Muscle of leg (tissue), 11 donors: Measurements from ENCODE around the gene HMCN2. TPM values are rescaled to one million over a fixed set of nuclear protein-coding genes. Genes with fewer than 3 reads are reported as not detected.

Experiments
- DNase-seq: peaks from one replicate; pipeline ENCODE4 v3.0.0; 2013
- H3K27ac ChIP-seq: one replicate; pipeline ENCODE4 v1.5.1; 2013; ENCODE audit warnings: mild to moderate bottlenecking, low read length, control low read depth
- H3K27me3 ChIP-seq: one replicate; pipeline ENCODE4 v1.6.1; 2013; ENCODE audit warnings: low read length; ENCODE audit not compliant: control insufficient read depth, insufficient read depth
- H3K36me3 ChIP-seq: one replicate; pipeline ENCODE4 v1.6.1; 2013; ENCODE audit warnings: low read length; ENCODE audit not compliant: control insufficient read depth, insufficient read depth
- H3K4me1 ChIP-seq: one replicate; pipeline ENCODE4 v1.6.1; 2013; ENCODE audit warnings: low read length; ENCODE audit not compliant: control insufficient read depth, insufficient read depth
- H3K4me3 ChIP-seq: one replicate; pipeline ENCODE4 v1.5.1; 2013; ENCODE audit warnings: low read length, control low read depth
- H3K9me3 ChIP-seq: replicated peaks from 2 replicates; pipeline ENCODE4 v1.6.1; 2013; ENCODE audit warnings: low read depth, low read length; ENCODE audit not compliant: control insufficient read depth
- WGBS: methylation state at CpG from one replicate; pipeline ENCODE4 v1.1.5; 2013; ENCODE audit warnings: missing lambda C conversion rate; ENCODE audit not compliant: insufficient coverage; 5-methylcytosine and 5-hydroxymethylcytosine counted together
- polyA plus RNA-seq, 8 donors: library from polyadenylated mRNA; unstranded; fragments of 120-200 nt; gene quantifications; one replicate each; pipeline versions ENCODE4 v1.2.1 to v1.2.3, GENCODE V29; 2013; ENCODE audit warnings: inconsistent platforms in 1 of 8, low replicate concordance in 1 of 8; ENCODE audit not compliant: insufficient read length in 8 of 8, insufficient read depth in 1 of 8
- total RNA-seq: library from RNA; stranded (reverse); fragments of 120-200 nt; gene quantifications from one replicate; pipeline ENCODE4 v1.2.4, GENCODE V29; 2013

Gene HMCN2
- total and polyA plus RNA-seq, 9 donors, result 2.8 to 7.7 (median 4.3) TPM

- 100% methylated on average over 1 of the region's 3 CpGs for WGBS
- H3K4me1 ChIP-seq, result no peaks in the 10 kb centered on the region
- no peak overlapping the region for H3K27ac ChIP-seq
- H3K36me3 ChIP-seq, result peaks cover 56% of the 10 kb centered on the region
- H3K27me3 ChIP-seq, result no peaks in the 10 kb centered on the region
- no peak overlapping the region for H3K4me3 ChIP-seq
- DNase-seq, result no peak
- peaks cover 12% of the 10 kb centered on the region for H3K9me3 ChIP-seq
Measured at GRCh38 chr9:130229759-130230158, 35.8 kb upstream of the HMCN2 start.

GRCh38 chr9:130230631-130231030 is 34.9 kb upstream of the HMCN2 start:
- no CpG with 5 or more reads among the region's 1 CpG for WGBS
- no peak overlapping the region for H3K27ac ChIP-seq
- H3K4me1 ChIP-seq, result peaks cover 1% of the 10 kb centered on the region
- H3K9me3 ChIP-seq, result peaks cover 12% of the 10 kb centered on the region
- H3K36me3 ChIP-seq, result peaks cover 48% of the 10 kb centered on the region
- no peaks in the 10 kb centered on the region for H3K27me3 ChIP-seq
- H3K4me3 ChIP-seq, result no peak overlapping the region
- DNase-seq, result no peak

GRCh38 chr9:130232899-130233586 is 32.5 kb upstream of the HMCN2 start:
- H3K36me3 ChIP-seq, result peaks cover 26% of the 10 kb centered on the region
- H3K4me1 ChIP-seq, result peaks cover 11% of the 10 kb centered on the region
- H3K9me3 ChIP-seq, result peaks cover under 1% of the 10 kb centered on the region
- DNase-seq, result no peak
- no peak overlapping the region for H3K4me3 ChIP-seq
- no peak overlapping the region for H3K27ac ChIP-seq
- no peaks in the 10 kb centered on the region for H3K27me3 ChIP-seq
- 66% methylated on average over 17 of the region's 27 CpGs for WGBS

GRCh38 chr9:130233587-130233945 is 32.0 kb upstream of the HMCN2 start:
- DNase-seq, result no peak
- peaks cover 11% of the 10 kb centered on the region for H3K4me1 ChIP-seq
- 40% methylated on average over 1 of the region's 8 CpGs for WGBS
- H3K36me3 ChIP-seq, result peaks cover 25% of the 10 kb centered on the region
- no peaks in the 10 kb centered on the region for H3K27me3 ChIP-seq
- H3K27ac ChIP-seq, result no peak overlapping the region
- H3K4me3 ChIP-seq, result no peak overlapping the region
- H3K9me3 ChIP-seq, result no peaks in the 10 kb centered on the region

GRCh38 chr9:130234340-130235260 is 31.0 kb upstream of the HMCN2 start:
- H3K27me3 ChIP-seq, result no peaks in the 10 kb centered on the region
- DNase-seq, result no peak
- H3K9me3 ChIP-seq, result no peaks in the 10 kb centered on the region
- H3K4me1 ChIP-seq, result peaks cover 11% of the 10 kb centered on the region
- 88% methylated on average over 15 of the region's 26 CpGs for WGBS
- peaks cover 22% of the 10 kb centered on the region for H3K36me3 ChIP-seq
- no peak overlapping the region for H3K4me3 ChIP-seq
- H3K27ac ChIP-seq, result no peak overlapping the region

- 45% methylated on average over 32 of the region's 45 CpGs for WGBS
- H3K4me1 ChIP-seq, result peaks cover 12% of the 10 kb centered on the region
- H3K36me3 ChIP-seq, result peaks cover 22% of the 10 kb centered on the region
- DNase-seq, result peak; percentile 65
- H3K27ac ChIP-seq, result no peak overlapping the region
- no peaks in the 10 kb centered on the region for H3K9me3 ChIP-seq
- H3K27me3 ChIP-seq, result no peaks in the 10 kb centered on the region
- no peak overlapping the region for H3K4me3 ChIP-seq
Measured at GRCh38 chr9:130235558-130236435, 29.8 kb upstream of the HMCN2 start.

- Histone ChIP-seq H3K4me1 (peaks cover 16% of the 10 kb centered on the region), H3K4me3 (no peak overlapping the region), H3K27me3 (no peaks in the 10 kb centered on the region), H3K9me3 (no peaks in the 10 kb centered on the region), H3K36me3 (peaks cover 22% of the 10 kb centered on the region), H3K27ac (no peak overlapping the region)
- no peak for DNase-seq
- WGBS, result 78% methylated on average over 7 of the region's 10 CpGs
Measured at GRCh38 chr9:130236436-130236985, 29.0 kb upstream of the HMCN2 start.

GRCh38 chr9:130237076-130237475 is 28.5 kb upstream of the HMCN2 start:
- no peaks in the 10 kb centered on the region for H3K27me3 ChIP-seq
- peaks cover 18% of the 10 kb centered on the region for H3K36me3 ChIP-seq
- no peak overlapping the region for H3K4me3 ChIP-seq
- H3K4me1 ChIP-seq, result peaks cover 16% of the 10 kb centered on the region
- DNase-seq, result no peak
- 74% methylated on average over 10 of the region's 11 CpGs for WGBS
- H3K9me3 ChIP-seq, result no peaks in the 10 kb centered on the region
- no peak overlapping the region for H3K27ac ChIP-seq

GRCh38 chr9:130237763-130238524 is 27.6 kb upstream of the HMCN2 start:
- H3K4me1 ChIP-seq, result peaks cover 17% of the 10 kb centered on the region
- H3K27me3 ChIP-seq, result no peaks in the 10 kb centered on the region
- H3K9me3 ChIP-seq, result no peaks in the 10 kb centered on the region
- DNase-seq, result no peak
- no peak overlapping the region for H3K4me3 ChIP-seq
- no peak overlapping the region for H3K27ac ChIP-seq
- peaks cover 13% of the 10 kb centered on the region for H3K36me3 ChIP-seq
- 80% methylated on average over 12 of the region's 17 CpGs for WGBS
